ENCODE results near the gene GALNT18. TPM values are rescaled to one million over a fixed set of nuclear protein-coding genes. Genes with fewer than 3 reads are reported as not detected.

GALNT18 gene
- total and polyA plus RNA-seq, 4 donors: 2.1 to 11.0 (median 3.8) TPM

DNA sequence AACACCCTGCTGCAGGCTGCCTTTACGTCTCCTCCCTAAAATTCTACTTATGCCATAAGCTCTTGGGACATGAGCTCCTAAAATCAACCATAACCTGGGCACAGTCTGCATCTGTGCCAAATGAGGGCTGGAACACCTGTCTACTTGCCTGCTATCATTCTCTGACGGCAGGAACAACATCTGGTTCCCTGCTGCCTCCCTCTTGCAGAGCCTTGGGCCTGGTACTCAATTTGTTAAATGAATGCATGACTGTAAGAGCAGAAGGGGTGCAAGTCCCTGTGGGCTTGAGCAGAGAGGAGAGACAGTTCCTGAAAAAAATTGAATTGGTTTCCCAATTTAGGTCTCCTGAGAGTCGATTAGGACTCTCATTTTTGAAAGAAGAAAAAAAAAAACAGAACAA, 202.1 kb downstream of the GALNT18 start (continued):
- TF ChIP-seq REST (IDR thresholded peaks at IDR 0.05) (no peak), GABPA (IDR thresholded peaks at IDR 0.05 in 1 of 2, conservative IDR thresholded peaks at IDR 0.05 in 1 of 2) (no peak), JUND (IDR thresholded peaks at IDR 0.05) (no peak)
- TF ChIP-seq, protein P1, sequence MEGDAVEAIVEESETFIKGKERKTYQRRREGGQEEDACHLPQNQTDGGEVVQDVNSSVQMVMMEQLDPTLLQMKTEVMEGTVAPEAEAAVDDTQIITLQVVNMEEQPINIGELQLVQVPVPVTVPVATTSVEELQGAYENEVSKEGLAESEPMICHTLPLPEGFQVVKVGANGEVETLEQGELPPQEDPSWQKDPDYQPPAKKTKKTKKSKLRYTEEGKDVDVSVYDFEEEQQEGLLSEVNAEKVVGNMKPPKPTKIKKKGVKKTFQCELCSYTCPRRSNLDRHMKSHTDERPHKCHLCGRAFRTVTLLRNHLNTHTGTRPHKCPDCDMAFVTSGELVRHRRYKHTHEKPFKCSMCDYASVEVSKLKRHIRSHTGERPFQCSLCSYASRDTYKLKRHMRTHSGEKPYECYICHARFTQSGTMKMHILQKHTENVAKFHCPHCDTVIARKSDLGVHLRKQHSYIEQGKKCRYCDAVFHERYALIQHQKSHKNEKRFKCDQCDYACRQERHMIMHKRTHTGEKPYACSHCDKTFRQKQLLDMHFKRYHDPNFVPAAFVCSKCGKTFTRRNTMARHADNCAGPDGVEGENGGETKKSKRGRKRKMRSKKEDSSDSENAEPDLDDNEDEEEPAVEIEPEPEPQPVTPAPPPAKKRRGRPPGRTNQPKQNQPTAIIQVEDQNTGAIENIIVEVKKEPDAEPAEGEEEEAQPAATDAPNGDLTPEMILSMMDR (IDR thresholded peaks at IDR 0.05; ENCODE audit: low read depth, low read length, missing input control): no peak

DNA sequence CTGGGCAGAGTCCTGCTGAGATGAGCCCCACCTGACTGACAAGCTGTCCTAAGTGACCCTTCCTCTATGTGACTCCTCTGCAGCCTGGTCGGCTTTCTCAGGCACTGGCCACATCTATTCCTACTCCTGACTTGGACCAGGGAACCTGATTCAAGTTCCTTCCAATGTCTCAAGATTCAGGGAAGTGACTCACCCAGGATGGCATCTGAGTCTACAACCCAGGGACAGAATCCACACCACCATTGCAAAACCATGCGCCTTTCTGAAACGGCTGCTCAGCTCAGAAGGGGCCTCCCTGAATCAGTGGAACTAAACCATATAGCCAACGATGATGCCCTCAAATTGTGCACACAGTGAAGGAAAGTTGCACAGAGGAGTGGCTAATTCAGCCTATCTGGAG, 204.9 kb downstream of the GALNT18 start:
- Histone ChIP-seq H3K9me3 (ENCODE audit: control insufficient read depth in 4 of 4, low read length in 3 of 4) (no peaks in the 10 kb centered on the region), H3K9ac (ENCODE audit: low read depth in 1 of 2, low read length in 2 of 2) (no peak overlapping the region), H3K36me3 (ENCODE audit: control insufficient read depth in 4 of 4, insufficient read depth in 3 of 4, low read depth in 1 of 4, low read length in 3 of 4) (peaks cover 0 to 7% (median 0%) of the 10 kb centered on the region in 4 donors), H3K4me1 (ENCODE audit: control insufficient read depth in 4 of 4, insufficient read depth in 4 of 4, low read length in 3 of 4) (no peaks in the 10 kb centered on the region), H3K27ac (ENCODE audit: low read depth in 1 of 2, low read length in 2 of 2) (no peak overlapping the region), H3K27me3 (ENCODE audit: control insufficient read depth in 4 of 4, insufficient read depth in 4 of 4, low read length in 3 of 4) (no peaks in the 10 kb centered on the region), H3K4me3 (ENCODE audit: low read depth in 1 of 3, low read length in 3 of 3) (no peak overlapping the region)
- 75% methylated on average over 4 of the region's 4 CpGs for WGBS
- no peak for DNase-seq (ENCODE audit: low spot score)
- TF ChIP-seq EGR1 (IDR thresholded peaks at IDR 0.05; ENCODE audit: low read depth in 2 of 2) (no peak), JUND (IDR thresholded peaks at IDR 0.05) (no peak), RAD21 (IDR thresholded peaks at IDR 0.05) (no peak), FOXA2 (IDR thresholded peaks at IDR 0.05) (no peak), TAF1 (conservative IDR thresholded peaks at IDR 0.05) (no peak), NR2F2 (IDR thresholded peaks at IDR 0.05) (no peak), FOXA1 (IDR thresholded peaks at IDR 0.05) (no peak), HNF4G (IDR thresholded peaks at IDR 0.05) (no peak), YY1 (IDR thresholded peaks at IDR 0.05) (no peak), RXRA (IDR thresholded peaks at IDR 0.05) (no peak), HNF4A (conservative IDR thresholded peaks at IDR 0.05) (no peak)
- TF ChIP-seq, protein P2, sequence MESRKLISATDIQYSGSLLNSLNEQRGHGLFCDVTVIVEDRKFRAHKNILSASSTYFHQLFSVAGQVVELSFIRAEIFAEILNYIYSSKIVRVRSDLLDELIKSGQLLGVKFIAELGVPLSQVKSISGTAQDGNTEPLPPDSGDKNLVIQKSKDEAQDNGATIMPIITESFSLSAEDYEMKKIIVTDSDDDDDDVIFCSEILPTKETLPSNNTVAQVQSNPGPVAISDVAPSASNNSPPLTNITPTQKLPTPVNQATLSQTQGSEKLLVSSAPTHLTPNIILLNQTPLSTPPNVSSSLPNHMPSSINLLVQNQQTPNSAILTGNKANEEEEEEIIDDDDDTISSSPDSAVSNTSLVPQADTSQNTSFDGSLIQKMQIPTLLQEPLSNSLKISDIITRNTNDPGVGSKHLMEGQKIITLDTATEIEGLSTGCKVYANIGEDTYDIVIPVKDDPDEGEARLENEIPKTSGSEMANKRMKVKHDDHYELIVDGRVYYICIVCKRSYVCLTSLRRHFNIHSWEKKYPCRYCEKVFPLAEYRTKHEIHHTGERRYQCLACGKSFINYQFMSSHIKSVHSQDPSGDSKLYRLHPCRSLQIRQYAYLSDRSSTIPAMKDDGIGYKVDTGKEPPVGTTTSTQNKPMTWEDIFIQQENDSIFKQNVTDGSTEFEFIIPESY (IDR thresholded peaks at IDR 0.05): no peak
- TF ChIP-seq, protein P1 (IDR thresholded peaks at IDR 0.05; ENCODE audit: low read depth, low read length, missing input control): no peak
- TF ChIP-seq, protein P3, sequence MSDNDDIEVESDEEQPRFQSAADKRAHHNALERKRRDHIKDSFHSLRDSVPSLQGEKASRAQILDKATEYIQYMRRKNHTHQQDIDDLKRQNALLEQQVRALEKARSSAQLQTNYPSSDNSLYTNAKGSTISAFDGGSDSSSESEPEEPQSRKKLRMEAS (IDR thresholded peaks at IDR 0.05): no peak

All from liver (tissue), 9 donors.